Right lobe of liver (tissue), 4 donors: Measurements from ENCODE around the gene GPR78.

Experiments
- POLR2A ChIP-seq: fragments of 450-650 bp; IDR thresholded peaks from one replicate; pipeline ENCODE4 v1.6.1; 2017; ENCODE audit warnings: antibody characterized with exemption, mild to moderate bottlenecking
- TF ChIP-seq, protein P1 (sequence below), 4 donors: fragments of 200-600 bp in 3 of 4; fragments of 450-650 bp in 1 of 4; IDR thresholded peaks; one replicate each; pipeline versions ENCODE4 v1.5.1 to v1.8.0; 2016 to 2022; ENCODE audit warnings: antibody characterized with exemption in 4 of 4, mild to moderate bottlenecking in 2 of 4
- donor health status: DM: no; HTN: no; CAD: no.
- donor health status: DM: no; HTN: no; CAD: no.
- donor health status: DM: no; HTN: yes; CAD: no.

DNA sequence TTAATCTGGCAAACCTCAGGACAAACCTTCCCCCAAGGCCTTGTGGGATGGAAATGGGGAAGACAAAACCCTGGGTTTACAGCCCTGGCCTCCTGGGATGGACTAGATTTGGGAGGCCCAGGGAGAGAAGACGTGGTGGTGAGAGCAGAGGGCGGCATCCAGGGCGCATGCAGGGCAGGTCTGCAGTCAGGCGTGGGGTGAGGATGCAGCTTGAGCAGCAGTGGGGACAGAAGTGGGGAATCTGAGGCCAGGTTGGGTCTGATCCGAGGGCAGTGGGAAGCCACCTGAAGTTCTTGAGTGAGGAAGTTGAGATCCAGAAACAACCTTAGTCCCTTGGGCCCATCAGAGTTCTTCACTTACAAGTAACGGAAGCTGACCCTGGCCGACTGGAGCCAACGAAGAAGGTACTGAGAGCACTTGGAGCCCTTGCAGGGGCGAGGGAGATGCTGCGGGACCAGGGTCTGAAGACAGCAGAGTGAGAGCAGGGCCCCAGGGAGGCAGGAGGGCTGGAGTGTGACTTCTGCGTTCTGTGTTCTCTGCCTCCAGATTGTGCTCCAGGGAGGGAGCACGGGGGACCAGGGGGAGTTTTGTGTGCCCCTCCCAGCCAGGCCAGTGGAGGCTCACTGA lies 42.0 kb upstream of the GPR78 start:
- TF ChIP-seq, protein P1, sequence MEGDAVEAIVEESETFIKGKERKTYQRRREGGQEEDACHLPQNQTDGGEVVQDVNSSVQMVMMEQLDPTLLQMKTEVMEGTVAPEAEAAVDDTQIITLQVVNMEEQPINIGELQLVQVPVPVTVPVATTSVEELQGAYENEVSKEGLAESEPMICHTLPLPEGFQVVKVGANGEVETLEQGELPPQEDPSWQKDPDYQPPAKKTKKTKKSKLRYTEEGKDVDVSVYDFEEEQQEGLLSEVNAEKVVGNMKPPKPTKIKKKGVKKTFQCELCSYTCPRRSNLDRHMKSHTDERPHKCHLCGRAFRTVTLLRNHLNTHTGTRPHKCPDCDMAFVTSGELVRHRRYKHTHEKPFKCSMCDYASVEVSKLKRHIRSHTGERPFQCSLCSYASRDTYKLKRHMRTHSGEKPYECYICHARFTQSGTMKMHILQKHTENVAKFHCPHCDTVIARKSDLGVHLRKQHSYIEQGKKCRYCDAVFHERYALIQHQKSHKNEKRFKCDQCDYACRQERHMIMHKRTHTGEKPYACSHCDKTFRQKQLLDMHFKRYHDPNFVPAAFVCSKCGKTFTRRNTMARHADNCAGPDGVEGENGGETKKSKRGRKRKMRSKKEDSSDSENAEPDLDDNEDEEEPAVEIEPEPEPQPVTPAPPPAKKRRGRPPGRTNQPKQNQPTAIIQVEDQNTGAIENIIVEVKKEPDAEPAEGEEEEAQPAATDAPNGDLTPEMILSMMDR (IDR thresholded peaks at IDR 0.05) = no peak
- TF ChIP-seq POLR2A = no peak
